GM06990 (cell line): ENCODE results near the gene GREB1L.
"Not testable (repeated sequence)": the region's sequence is repeated elsewhere in the genome, so short reads cannot be mapped to it uniquely, and the experiment has no call there.

Experiments
- DNase-seq: peaks from one replicate; pipeline ENCODE4 v3.0.0-alpha.2; 2011; ENCODE audit not compliant: insufficient read length; ENCODE audit errors: extremely low read depth
- H3K27me3 ChIP-seq: replicated peaks from 2 replicates; pipeline ENCODE4 v1.6.0; 2011; ENCODE audit warnings: low read length; ENCODE audit not compliant: control insufficient read depth, insufficient read depth
- H3K36me3 ChIP-seq: 2 replicates; pipeline ENCODE4 v1.5.1; 2011; ENCODE audit warnings: low read length; ENCODE audit not compliant: control insufficient read depth, insufficient read depth
- H3K4me3 ChIP-seq: replicated peaks from 2 replicates; pipeline ENCODE4 v1.5.1; 2011; ENCODE audit warnings: low read depth, mild to moderate bottlenecking, control low read depth, low read length
- CTCF ChIP-seq: IDR thresholded peaks from 2 replicates; pipeline ENCODE4 v1.5.1; 2011; ENCODE audit warnings: low read length, control low read depth, mild to moderate bottlenecking, inconsistent platforms; ENCODE audit not compliant: insufficient read depth, poor library complexity, severe bottlenecking

Gene GREB1L

GRCh38 chr18:21314724-21315123 is 72.7 kb downstream of the GREB1L start:
- DNase-seq = no peak
- H3K4me3 ChIP-seq = no peak overlapping the region

GRCh38 chr18:21315126-21315525 is 73.1 kb downstream of the GREB1L start:
- H3K36me3 ChIP-seq, H3K4me3 ChIP-seq, DNase-seq, H3K27me3 ChIP-seq: not testable (repeated sequence)

More at GRCh38 chr18:21314724-21315123, 72.7 kb downstream of the GREB1L start:
- Histone ChIP-seq H3K36me3 (no peaks in the 10 kb centered on the region), H3K27me3 (no peaks in the 10 kb centered on the region; the same call in 1 of the 2 replicates)
- no peak for TF ChIP-seq CTCF

GRCh38 chr18:21315741-21316197 is 73.7 kb downstream of the GREB1L start:
- TF ChIP-seq CTCF = no peak
- H3K27me3 ChIP-seq = no peaks in the 10 kb centered on the region; the same call in 1 of the 2 replicates
- no peak for DNase-seq
- H3K36me3 ChIP-seq = no peaks in the 10 kb centered on the region
- no peak overlapping the region for H3K4me3 ChIP-seq

GRCh38 chr18:21316296-21316695 is 74.3 kb downstream of the GREB1L start:
- H3K4me3 ChIP-seq = no peak overlapping the region
- no peak for DNase-seq
- no peak for TF ChIP-seq CTCF
- H3K36me3 ChIP-seq = no peaks in the 10 kb centered on the region
- no peaks in the 10 kb centered on the region; the same call in 1 of the 2 replicates for H3K27me3 ChIP-seq

- DNase-seq = no peak
- H3K36me3 ChIP-seq = no peaks in the 10 kb centered on the region
- no peaks in the 10 kb centered on the region for H3K27me3 ChIP-seq
- no peak overlapping the region for H3K4me3 ChIP-seq
- no peak for TF ChIP-seq CTCF
These were observed 79.7 kb downstream of the GREB1L start for GRCh38 chr18:21321711-21322110.

DNA sequence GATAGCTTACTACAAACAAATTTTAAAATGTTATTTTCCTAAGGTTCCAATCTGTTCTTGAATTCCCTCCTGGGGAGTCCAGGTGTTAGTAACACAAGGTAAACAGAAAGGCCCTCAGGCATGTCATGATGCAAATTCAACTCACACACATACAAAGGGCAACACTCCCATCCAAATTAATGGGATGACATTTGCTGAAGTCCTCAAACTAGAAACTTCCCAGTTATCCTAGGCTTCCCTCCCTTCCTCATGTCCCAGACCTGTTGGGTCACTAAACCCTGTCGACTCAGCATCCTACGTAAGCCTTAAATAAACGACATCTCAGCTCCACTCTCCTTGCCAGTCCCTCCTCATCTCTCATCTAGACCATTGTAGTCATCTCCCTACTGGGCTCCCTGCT is 85.1 kb downstream of the GREB1L start:
- Histone ChIP-seq H3K36me3 (no peaks in the 10 kb centered on the region), H3K4me3 (no peak overlapping the region), H3K27me3 (no peaks in the 10 kb centered on the region)
- DNase-seq = no peak
- no peak for TF ChIP-seq CTCF
